Endometrial microvascular endothelial cells (primary cell): Measurements from ENCODE around the gene ABCA2. TPM values are rescaled to one million over a fixed set of nuclear protein-coding genes. Genes with fewer than 3 reads are reported as not detected.

ENCODE experiments used
- in situ Hi-C: cut with HindIII; loops from 2 replicates; pipeline ENCODE4 v1.10.0; 2017; ENCODE audit warnings: low sequenced_read_pairs, low pct_unique_long_range_greater_than_20kb; ENCODE audit errors: inconsistent ontology term
- total RNA-seq: library from RNA; depleted of rRNA; stranded (reverse); fragments of >200 nt; gene quantifications from one replicate; pipeline ENCODE4 v1.2.3, GENCODE V29; 2015; ENCODE audit errors: inconsistent ontology term

Gene ABCA2
- total RNA-seq, 1 donor from 2014 or later: 4.0 TPM

- in situ Hi-C loops: no loop called here
Observed at GRCh38 chr9:137020771-137021567, 7.1 kb downstream of the ABCA2 start.

- in situ Hi-C loops: no loop called here
Observed at GRCh38 chr9:137019891-137020683, 8.0 kb downstream of the ABCA2 start.

- in situ Hi-C loops: no loop called here
Observed at GRCh38 chr9:137018761-137019559, 9.1 kb downstream of the ABCA2 start.

- in situ Hi-C loops: no loop called here
Observed at GRCh38 chr9:137017791-137018497, 10.1 kb downstream of the ABCA2 start.

- in situ Hi-C loops: no loop called here
Observed at GRCh38 chr9:137017071-137017470, 11.0 kb downstream of the ABCA2 start.

GRCh38 chr9:137016436-137016835, 11.6 kb downstream of the ABCA2 start:
- in situ Hi-C loops: no loop called here

GRCh38 chr9:137015976-137016375, 12.1 kb downstream of the ABCA2 start:
- in situ Hi-C loops: no loop called here

GRCh38 chr9:137015540-137015930, 12.5 kb downstream of the ABCA2 start:
- in situ Hi-C loops: no loop called here

- in situ Hi-C loops: no loop called here
Observed at GRCh38 chr9:137014776-137015539, 13.1 kb downstream of the ABCA2 start.

- in situ Hi-C loops: no loop called here
Observed at GRCh38 chr9:137014166-137014565, 13.9 kb downstream of the ABCA2 start.

- in situ Hi-C loops: no loop called here
Observed at GRCh38 chr9:137013571-137013940, 14.5 kb downstream of the ABCA2 start.

GRCh38 chr9:137012694-137013570, 15.1 kb downstream of the ABCA2 start:
- in situ Hi-C loops: no loop called here

- in situ Hi-C loops: no loop called here
Observed at GRCh38 chr9:137011907-137012675, 15.9 kb downstream of the ABCA2 start.

- in situ Hi-C loops: no loop called here
Observed at GRCh38 chr9:137011156-137011555, 16.9 kb downstream of the ABCA2 start.

- in situ Hi-C loops: no loop called here
Observed at GRCh38 chr9:137009938-137010732, 17.9 kb downstream of the ABCA2 start.

GRCh38 chr9:137009217-137009616, 18.8 kb downstream of the ABCA2 start:
- in situ Hi-C loops: no loop called here
